Body of pancreas (tissue), 4 donors: ENCODE data around the gene CMIP. TPM values are rescaled to one million over a fixed set of nuclear protein-coding genes. Genes with fewer than 3 reads are reported as not detected.

Source experiments
- ATAC-seq: fragments of 150-250 bp; one replicate; pipeline ENCODE4 v1.9.1; 2016
- DNase-seq, 4 donors: peaks; one replicate each; pipeline ENCODE4 v3.0.0-alpha.2; 2019
- H3K27ac ChIP-seq, 4 donors: fragments of 200-600 bp; sonication (generic); 1 replicate in 3 of 4; 2 replicates in 1 of 4; pipeline versions ENCODE4 v1.5.1 to v1.6.1; 2016 to 2019; ENCODE audit warnings: mild to moderate bottlenecking in 1 of 4, mixed read lengths in 1 of 4, moderate library complexity in 1 of 4
- H3K27me3 ChIP-seq, 2 donors: fragments of 200-600 bp; sonication (generic); one replicate each; pipeline ENCODE4 v1.6.0; 2016; ENCODE audit warnings: mild to moderate bottlenecking in 1 of 2
- H3K36me3 ChIP-seq, 2 donors: fragments of 200-600 bp; sonication (generic); replicated peaks in 1 of 2; 2 replicates each; pipeline ENCODE4 v1.5.1; 2016; ENCODE audit warnings: low read depth in 2 of 2; ENCODE audit not compliant: insufficient read depth in 1 of 2
- H3K4me1 ChIP-seq: fragments of 200-600 bp; sonication (generic); one replicate; pipeline ENCODE4 v1.6.0; 2016
- H3K4me3 ChIP-seq, 2 donors: fragments of 200-600 bp; sonication (generic); 1 replicate in 1 of 2; 2 replicates in 1 of 2; pipeline ENCODE4 v1.5.1; 2016 to 2019
- H3K9me3 ChIP-seq, 3 donors: fragments of 200-600 bp; sonication (generic); 1 replicate in 2 of 3; 2 replicates in 1 of 3; pipeline ENCODE4 v1.5.1; 2016
- POLR2A ChIP-seq, 3 donors: fragments of 450-650 bp; IDR thresholded peaks; one replicate each; pipeline ENCODE4 v1.6.1; 2016; ENCODE audit warnings: antibody characterized with exemption in 3 of 3, mild to moderate bottlenecking in 2 of 3
- WGBS, 2 donors: methylation state at CpG; one replicate each; pipeline ENCODE4 v1.1.5; 2017; 5-methylcytosine and 5-hydroxymethylcytosine counted together
- intact Hi-C: fragments of 100-400 bp; cut with DNase I; formaldehyde crosslinking; loops from one replicate; pipeline ENCODE4 v1.15.1; 2023
- total RNA-seq, 2 donors: library from RNA; depleted of rRNA; stranded (reverse); fragments of >200 nt; gene quantifications; one replicate each; pipeline ENCODE4 v1.1.0, GENCODE V29; 2016
- TF ChIP-seq, protein P1 (sequence below), 7 experiments: fragments of 450-650 bp in 4 of 7; fragments of 200-600 bp in 3 of 7; sonication (generic) in 3 of 7; IDR thresholded peaks; one replicate each; pipeline ENCODE4 v1.5.1; 2016 to 2019; ENCODE audit warnings: antibody characterized with exemption in 7 of 7

CMIP gene
- total RNA-seq, 2 donors from 2014 or later = 18.7 to 18.8 TPM

GRCh38 chr16:81572386-81573144 lies 128.0 kb downstream of the CMIP start:
- DNase-seq = no peak
- Histone ChIP-seq H3K4me1 (peaks cover 14% of the 10 kb centered on the region), H3K9me3 (no peaks in the 10 kb centered on the region), H3K27ac (no peak overlapping the region), H3K27me3 (no peaks in the 10 kb centered on the region), H3K36me3 (no peaks in the 10 kb centered on the region), H3K4me3 (no peak overlapping the region)
- ATAC-seq = no peak
- 90 to 93% methylated on average over 14 to 20 of the region's 20 CpGs for WGBS, 2 donors
- intact Hi-C loops = no loop called here
- no peak for TF ChIP-seq POLR2A (IDR thresholded peaks at IDR 0.05)
- TF ChIP-seq, protein P1, sequence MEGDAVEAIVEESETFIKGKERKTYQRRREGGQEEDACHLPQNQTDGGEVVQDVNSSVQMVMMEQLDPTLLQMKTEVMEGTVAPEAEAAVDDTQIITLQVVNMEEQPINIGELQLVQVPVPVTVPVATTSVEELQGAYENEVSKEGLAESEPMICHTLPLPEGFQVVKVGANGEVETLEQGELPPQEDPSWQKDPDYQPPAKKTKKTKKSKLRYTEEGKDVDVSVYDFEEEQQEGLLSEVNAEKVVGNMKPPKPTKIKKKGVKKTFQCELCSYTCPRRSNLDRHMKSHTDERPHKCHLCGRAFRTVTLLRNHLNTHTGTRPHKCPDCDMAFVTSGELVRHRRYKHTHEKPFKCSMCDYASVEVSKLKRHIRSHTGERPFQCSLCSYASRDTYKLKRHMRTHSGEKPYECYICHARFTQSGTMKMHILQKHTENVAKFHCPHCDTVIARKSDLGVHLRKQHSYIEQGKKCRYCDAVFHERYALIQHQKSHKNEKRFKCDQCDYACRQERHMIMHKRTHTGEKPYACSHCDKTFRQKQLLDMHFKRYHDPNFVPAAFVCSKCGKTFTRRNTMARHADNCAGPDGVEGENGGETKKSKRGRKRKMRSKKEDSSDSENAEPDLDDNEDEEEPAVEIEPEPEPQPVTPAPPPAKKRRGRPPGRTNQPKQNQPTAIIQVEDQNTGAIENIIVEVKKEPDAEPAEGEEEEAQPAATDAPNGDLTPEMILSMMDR (IDR thresholded peaks at IDR 0.05) = no peak

GRCh38 chr16:81573533-81574020 lies 129.0 kb downstream of the CMIP start:
- no peaks in the 10 kb centered on the region for H3K36me3 ChIP-seq
- no peak overlapping the region for H3K4me3 ChIP-seq
- no peak for DNase-seq
- intact Hi-C loops = no loop called here
- no peak overlapping the region for H3K27ac ChIP-seq
- no peak for TF ChIP-seq POLR2A (IDR thresholded peaks at IDR 0.05)
- TF ChIP-seq, protein P1 (IDR thresholded peaks at IDR 0.05) = no peak
- WGBS, 2 donors = 92 to 97% methylated on average over 6 to 7 of the region's 7 CpGs
- no peaks in the 10 kb centered on the region for H3K9me3 ChIP-seq
- no peaks in the 10 kb centered on the region for H3K27me3 ChIP-seq
- H3K4me1 ChIP-seq = peaks cover 5% of the 10 kb centered on the region
- no peak for ATAC-seq

DNA sequence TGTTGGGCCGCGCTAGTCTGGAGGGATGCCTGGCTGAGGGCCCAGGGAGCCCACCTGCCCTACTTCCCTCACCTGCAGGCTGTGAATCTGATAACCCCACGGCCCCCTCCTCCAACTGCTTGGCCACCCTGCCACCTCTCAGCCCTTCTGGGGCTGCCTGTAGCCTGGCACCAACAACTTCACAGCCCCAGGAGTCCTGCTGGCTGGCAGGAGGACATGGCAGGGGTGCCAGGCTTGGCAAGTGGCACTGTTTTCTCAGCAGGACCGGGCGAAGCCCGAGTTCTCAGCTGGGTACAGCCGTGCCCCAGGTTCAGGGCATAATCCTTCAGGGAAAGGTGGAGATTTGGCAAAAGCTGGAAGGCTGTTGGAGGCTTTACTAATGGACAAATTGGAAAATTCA lies 129.6 kb downstream of the CMIP start:
- intact Hi-C loops = no loop called here

DNA sequence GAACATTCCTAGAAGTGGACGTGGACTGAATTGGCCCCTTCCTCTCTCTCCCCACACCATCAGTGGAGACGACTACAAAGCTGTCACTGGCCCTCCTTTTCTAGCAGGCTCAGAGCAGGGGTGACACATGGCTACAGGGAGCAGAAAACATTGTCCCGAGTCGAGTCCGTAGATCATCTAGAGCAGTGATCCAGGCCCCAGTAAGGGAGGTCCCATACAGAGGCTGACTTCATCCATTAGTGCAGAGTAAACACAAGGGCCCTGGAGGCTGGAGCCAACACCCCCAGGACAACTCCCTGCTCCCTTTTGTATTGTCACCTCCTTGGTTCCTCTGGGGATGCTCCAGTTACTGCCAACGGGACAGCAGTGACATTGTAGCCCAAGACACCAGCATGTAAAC lies 130.7 kb downstream of the CMIP start:
- no peaks in the 10 kb centered on the region for H3K36me3 ChIP-seq
- WGBS, 2 donors = 81 to 88% methylated on average over 6 of the region's 6 CpGs
- no peaks in the 10 kb centered on the region for H3K9me3 ChIP-seq
- intact Hi-C loops = no loop called here
- ATAC-seq = no peak
- peaks cover 4% of the 10 kb centered on the region for H3K4me1 ChIP-seq
- no peak for DNase-seq
- no peak overlapping the region for H3K4me3 ChIP-seq
- no peak overlapping the region for H3K27ac ChIP-seq
- no peak for TF ChIP-seq POLR2A (IDR thresholded peaks at IDR 0.05)
- TF ChIP-seq, protein P1 (IDR thresholded peaks at IDR 0.05) = no peak
- H3K27me3 ChIP-seq = no peaks in the 10 kb centered on the region

More for the DNA sequence above, 129.6 kb downstream of the CMIP start:
- H3K27ac ChIP-seq = no peak overlapping the region
- H3K9me3 ChIP-seq = no peaks in the 10 kb centered on the region
- ATAC-seq = no peak
- 50 to 58% methylated on average over 7 of the region's 7 CpGs for whole genome bisulfite sequencing, 2 donors
- TF ChIP-seq, protein P1 (IDR thresholded peaks at IDR 0.05) = no peak
- no peak for TF ChIP-seq POLR2A (IDR thresholded peaks at IDR 0.05)
- H3K36me3 ChIP-seq = no peaks in the 10 kb centered on the region
- H3K27me3 ChIP-seq = no peaks in the 10 kb centered on the region
- DNase-seq = peak in 1 of 4 donors; percentile 44
- peaks cover 4% of the 10 kb centered on the region for H3K4me1 ChIP-seq
- no peak overlapping the region for H3K4me3 ChIP-seq

DNA sequence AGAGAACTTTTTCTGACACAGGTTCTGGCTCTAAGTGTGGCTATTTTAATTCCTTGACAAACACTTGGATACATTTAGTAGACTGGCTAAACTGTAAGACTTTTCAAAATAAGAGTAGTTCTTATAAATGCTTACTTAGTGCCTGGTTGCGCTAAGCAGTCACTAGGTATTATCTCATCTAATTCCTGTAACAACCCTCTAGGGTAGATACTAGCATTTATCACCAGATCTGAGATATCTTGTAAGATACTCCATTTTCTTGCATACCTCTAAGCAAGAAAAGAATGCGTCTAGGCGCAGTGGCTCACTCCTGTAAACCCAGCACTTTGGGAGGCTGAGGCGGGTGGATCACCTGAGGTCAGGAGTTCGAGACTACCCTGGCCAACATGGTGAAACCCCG lies 131.2 kb downstream of the CMIP start:
- intact Hi-C loops = no loop called here
- ATAC-seq (no peak), DNase-seq (no peak)
- Histone ChIP-seq H3K9me3 (no peaks in the 10 kb centered on the region), H3K4me3 (no peak overlapping the region), H3K27ac (no peak overlapping the region), H3K27me3 (no peaks in the 10 kb centered on the region), H3K36me3 (no peaks in the 10 kb centered on the region), H3K4me1 (peaks cover 4% of the 10 kb centered on the region)
- TF ChIP-seq, protein P1 (IDR thresholded peaks at IDR 0.05) = no peak
- no peak for TF ChIP-seq POLR2A (IDR thresholded peaks at IDR 0.05)
- WGBS, 2 donors = 86 to 98% methylated on average over 6 of the region's 6 CpGs
